SU-DHL-6 (cell line): ENCODE measurements around the gene RAD51B.

Source experiments
- H2AFZ ChIP-seq: fragments of 200-600 bp; sonication (generic); 2 replicates; pipeline ENCODE4 v1.6.1; 2014; ENCODE audit warnings: low read depth, mild to moderate bottlenecking, moderate library complexity, mixed read lengths, antibody characterized with exemption, low read length; ENCODE audit not compliant: severe bottlenecking
- H3F3A ChIP-seq: fragments of 200-600 bp; shearing (Covaris generic); 2 replicates; pipeline ENCODE4 v1.6.0; 2016; ENCODE audit warnings: antibody characterized with exemption, mild to moderate bottlenecking; ENCODE audit not compliant: insufficient read depth
- H3K27ac ChIP-seq: fragments of 200-600 bp; sonication (generic); 2 replicates; pipeline ENCODE4 v1.5.1; 2016; ENCODE audit warnings: low read depth, mild to moderate bottlenecking, low read length, moderate library complexity, mixed read lengths
- H3K27me3 ChIP-seq: fragments of 200-600 bp; sonication (generic), shearing (Covaris generic); 2 replicates; pipeline ENCODE4 v1.6.0; 2014; ENCODE audit warnings: mild to moderate bottlenecking, low read length
- H3K36me3 ChIP-seq: fragments of 200-600 bp; sonication (generic); 2 replicates; pipeline ENCODE4 v1.6.1; 2014; ENCODE audit warnings: mild to moderate bottlenecking, low read length, mixed read lengths
- H3K4me2 ChIP-seq: fragments of 300-600, 200-600 bp; shearing (Covaris generic), sonication (generic); 2 replicates; pipeline ENCODE4 v1.6.0; 2014; ENCODE audit warnings: low read length, low read depth, mild to moderate bottlenecking; ENCODE audit not compliant: poor library complexity, severe bottlenecking
- H3K4me3 ChIP-seq: fragments of 200-600 bp; sonication (generic); 2 replicates; pipeline ENCODE4 v1.5.1; 2014; ENCODE audit warnings: antibody characterized with exemption, low read length, mild to moderate bottlenecking, mixed read lengths; ENCODE audit not compliant: insufficient read depth, poor library complexity, severe bottlenecking
- H3K79me2 ChIP-seq: fragments of 200-600 bp; sonication (generic); 2 replicates; pipeline ENCODE4 v1.6.1; 2014; ENCODE audit warnings: mild to moderate bottlenecking, low read length, moderate library complexity; ENCODE audit not compliant: insufficient read depth
- H3K9ac ChIP-seq: fragments of 200-600 bp; sonication (generic); 2 replicates; pipeline ENCODE4 v1.7.0; 2014; ENCODE audit warnings: mild to moderate bottlenecking, low read length
- H3K9me2 ChIP-seq: fragments of 200-600 bp; sonication (generic); replicated peaks from 2 replicates; pipeline ENCODE4 v1.6.1; 2014; ENCODE audit warnings: low read length; ENCODE audit not compliant: insufficient read depth
- H3K9me3 ChIP-seq: fragments of 200-600 bp; sonication (generic); 2 replicates; pipeline ENCODE4 v1.6.1; 2014; ENCODE audit warnings: low read length, mixed read lengths; ENCODE audit not compliant: insufficient read depth
- H4K20me1 ChIP-seq: fragments of 200-600 bp; sonication (generic); 2 replicates; pipeline ENCODE4 v1.6.1; 2014; ENCODE audit warnings: low read depth, mild to moderate bottlenecking, antibody characterized with exemption, low read length, moderate library complexity, mixed read lengths
- EZH2phosphoT487 ChIP-seq: fragments of 200-600 bp; sonication (generic), shearing (Covaris generic); conservative IDR thresholded peaks from 2 replicates; pipeline ENCODE4 v1.6.1; 2018; ENCODE audit warnings: mild to moderate bottlenecking, antibody characterized with exemption, low read length, moderate library complexity, mixed read lengths
- TF ChIP-seq, protein P1 (sequence below): fragments of 200-600 bp; sonication (generic); IDR thresholded peaks from one replicate; pipeline ENCODE4 v1.5.1; 2017; ENCODE audit warnings: antibody characterized with exemption, mild to moderate bottlenecking, low read length, moderate library complexity; ENCODE audit not compliant: insufficient read depth, poor library complexity, severe bottlenecking

RAD51B gene

DNA sequence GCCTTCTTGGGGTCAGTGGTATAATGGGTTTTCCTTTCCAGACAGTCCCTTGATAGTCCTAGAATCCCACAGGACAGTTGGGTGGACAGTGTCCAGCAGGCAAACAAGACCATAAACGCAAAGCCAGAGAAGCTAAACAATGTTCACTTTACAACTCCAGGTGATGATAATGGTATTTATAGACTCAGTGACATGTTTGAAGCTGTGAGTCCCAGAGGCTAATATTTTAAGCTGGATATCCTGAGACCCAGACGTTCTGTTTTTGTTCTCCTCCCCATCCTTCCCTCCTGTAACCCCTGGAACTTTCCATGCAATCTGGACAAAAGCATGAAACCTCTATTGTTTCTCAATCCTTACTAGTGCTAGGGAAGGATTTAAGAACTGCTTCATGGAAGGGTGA, 852.3 kb downstream of the RAD51B start:
- Histone ChIP-seq H4K20me1 (no peaks in the 10 kb centered on the region), H3K9ac (no peak overlapping the region), H3K27ac (no peak overlapping the region), H3F3A (no peaks in the 10 kb centered on the region), H3K9me3 (no peaks in the 10 kb centered on the region), H2AFZ (no peak overlapping the region), H3K79me2 (no peaks in the 10 kb centered on the region), H3K36me3 (no peaks in the 10 kb centered on the region), H3K27me3 (no peaks in the 10 kb centered on the region), H3K4me3 (no peak overlapping the region), H3K4me2 (no peak overlapping the region), H3K9me2 (no peaks in the 10 kb centered on the region)
- TF ChIP-seq EZH2phosphoT487, result no peak
- TF ChIP-seq, protein P1, sequence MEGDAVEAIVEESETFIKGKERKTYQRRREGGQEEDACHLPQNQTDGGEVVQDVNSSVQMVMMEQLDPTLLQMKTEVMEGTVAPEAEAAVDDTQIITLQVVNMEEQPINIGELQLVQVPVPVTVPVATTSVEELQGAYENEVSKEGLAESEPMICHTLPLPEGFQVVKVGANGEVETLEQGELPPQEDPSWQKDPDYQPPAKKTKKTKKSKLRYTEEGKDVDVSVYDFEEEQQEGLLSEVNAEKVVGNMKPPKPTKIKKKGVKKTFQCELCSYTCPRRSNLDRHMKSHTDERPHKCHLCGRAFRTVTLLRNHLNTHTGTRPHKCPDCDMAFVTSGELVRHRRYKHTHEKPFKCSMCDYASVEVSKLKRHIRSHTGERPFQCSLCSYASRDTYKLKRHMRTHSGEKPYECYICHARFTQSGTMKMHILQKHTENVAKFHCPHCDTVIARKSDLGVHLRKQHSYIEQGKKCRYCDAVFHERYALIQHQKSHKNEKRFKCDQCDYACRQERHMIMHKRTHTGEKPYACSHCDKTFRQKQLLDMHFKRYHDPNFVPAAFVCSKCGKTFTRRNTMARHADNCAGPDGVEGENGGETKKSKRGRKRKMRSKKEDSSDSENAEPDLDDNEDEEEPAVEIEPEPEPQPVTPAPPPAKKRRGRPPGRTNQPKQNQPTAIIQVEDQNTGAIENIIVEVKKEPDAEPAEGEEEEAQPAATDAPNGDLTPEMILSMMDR, result no peak

DNA sequence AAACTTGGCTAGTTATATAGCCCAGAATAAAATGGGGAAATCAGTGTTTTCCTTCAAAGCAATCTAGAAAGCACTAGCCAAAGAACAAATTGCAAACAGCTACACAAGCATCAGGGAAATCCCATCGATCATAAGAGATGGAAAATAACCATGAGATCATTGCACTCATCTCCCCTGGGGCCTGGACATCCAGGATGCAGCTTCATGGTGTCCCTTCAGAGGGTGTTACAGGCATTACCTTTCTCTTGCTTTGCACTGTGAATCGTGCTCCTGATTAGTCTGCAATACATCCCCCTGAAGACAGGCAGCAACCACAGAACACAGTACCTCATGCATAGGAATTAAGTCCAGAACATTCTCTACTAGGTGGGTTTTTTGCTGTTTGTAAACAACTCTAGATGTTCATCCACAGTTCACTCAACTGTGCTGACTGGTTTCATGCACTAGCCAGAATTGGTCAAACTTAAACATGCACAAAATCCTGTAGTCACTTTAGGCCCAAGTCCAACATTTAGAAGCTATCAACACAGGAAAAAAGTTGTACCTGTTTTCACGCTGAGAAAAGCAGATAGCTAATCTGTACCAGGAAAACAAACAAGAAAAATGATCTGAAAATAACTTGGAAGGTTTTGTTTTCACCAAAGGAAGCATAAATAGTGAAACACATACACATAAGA, 853.2 kb downstream of the RAD51B start:
- Histone ChIP-seq H4K20me1 (no peaks in the 10 kb centered on the region), H3K4me3 (no peak overlapping the region), H3K9me2 (no peaks in the 10 kb centered on the region), H3K4me2 (no peak overlapping the region), H3K27ac (no peak overlapping the region), H3K79me2 (no peaks in the 10 kb centered on the region), H2AFZ (no peak overlapping the region), H3K36me3 (no peaks in the 10 kb centered on the region), H3K9ac (no peak overlapping the region), H3K9me3 (no peaks in the 10 kb centered on the region), H3K27me3 (no peaks in the 10 kb centered on the region), H3F3A (no peaks in the 10 kb centered on the region)
- no peak for TF ChIP-seq EZH2phosphoT487
- TF ChIP-seq, protein P1, result no peak

DNA sequence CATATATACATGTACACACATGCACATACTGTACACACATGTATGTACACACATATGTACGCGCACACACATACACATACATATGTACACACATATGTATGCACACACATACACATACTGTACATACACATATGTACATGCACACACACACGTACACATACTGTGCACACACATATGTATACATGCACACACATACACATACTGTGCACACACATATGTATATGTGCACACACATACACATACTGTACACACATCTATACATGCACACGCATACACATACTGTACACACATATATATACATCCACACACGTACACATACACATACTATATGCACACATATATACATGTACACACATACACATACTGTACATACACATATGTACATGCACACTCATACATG, 853.9 kb downstream of the RAD51B start:
- H3K27ac ChIP-seq, result no peak overlapping the region
- H2AFZ ChIP-seq, result no peak overlapping the region
- H3K79me2 ChIP-seq, result no peaks in the 10 kb centered on the region
- H3K36me3 ChIP-seq, result no peaks in the 10 kb centered on the region
- H4K20me1 ChIP-seq, result no peaks in the 10 kb centered on the region
- no peak overlapping the region for H3K4me2 ChIP-seq
- no peaks in the 10 kb centered on the region for H3F3A ChIP-seq
- H3K9me3 ChIP-seq, result no peaks in the 10 kb centered on the region
- H3K27me3 ChIP-seq, result no peaks in the 10 kb centered on the region
- no peak for TF ChIP-seq EZH2phosphoT487
- TF ChIP-seq, protein P1, result no peak
- no peak overlapping the region for H3K4me3 ChIP-seq
- H3K9me2 ChIP-seq, result no peaks in the 10 kb centered on the region
- H3K9ac ChIP-seq, result no peak overlapping the region
